GM12891 (cell line): ENCODE data around the gene DEPDC5.

Experiments
- PAX5 ChIP-seq: IDR thresholded peaks from 2 replicates; pipeline ENCODE4 v1.6.1; 2011; ENCODE audit warnings: low read length, moderate library complexity, mild to moderate bottlenecking; ENCODE audit not compliant: insufficient read depth, severe bottlenecking
- SPI1 ChIP-seq: IDR thresholded peaks from 2 replicates; pipeline ENCODE4 v1.6.1; 2011; ENCODE audit warnings: low read depth, low read length, control low read depth

DNA sequence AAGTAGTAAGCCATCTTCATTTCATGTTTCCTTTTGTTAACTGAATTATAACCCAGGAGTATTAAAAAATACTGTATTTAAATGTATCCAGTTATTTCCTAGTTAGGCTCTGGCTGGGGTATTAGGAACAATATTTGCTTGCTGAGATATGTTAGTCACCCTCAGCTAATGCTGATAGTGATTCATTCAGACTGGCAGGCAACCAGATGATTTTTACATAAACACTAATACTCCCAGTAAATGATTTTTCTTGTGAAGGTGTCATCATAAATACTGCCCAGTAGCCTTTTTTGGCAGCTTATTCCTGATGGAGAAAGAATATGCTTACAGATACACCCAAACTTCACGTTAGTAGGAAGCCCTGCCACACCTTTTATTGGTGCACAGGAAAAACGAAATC lies 198.7 kb downstream of the DEPDC5 start:
- no peak for TF ChIP-seq PAX5
- no peak for TF ChIP-seq SPI1
